Measurements from ENCODE around the gene NFIL3.

Gene NFIL3

DNA sequence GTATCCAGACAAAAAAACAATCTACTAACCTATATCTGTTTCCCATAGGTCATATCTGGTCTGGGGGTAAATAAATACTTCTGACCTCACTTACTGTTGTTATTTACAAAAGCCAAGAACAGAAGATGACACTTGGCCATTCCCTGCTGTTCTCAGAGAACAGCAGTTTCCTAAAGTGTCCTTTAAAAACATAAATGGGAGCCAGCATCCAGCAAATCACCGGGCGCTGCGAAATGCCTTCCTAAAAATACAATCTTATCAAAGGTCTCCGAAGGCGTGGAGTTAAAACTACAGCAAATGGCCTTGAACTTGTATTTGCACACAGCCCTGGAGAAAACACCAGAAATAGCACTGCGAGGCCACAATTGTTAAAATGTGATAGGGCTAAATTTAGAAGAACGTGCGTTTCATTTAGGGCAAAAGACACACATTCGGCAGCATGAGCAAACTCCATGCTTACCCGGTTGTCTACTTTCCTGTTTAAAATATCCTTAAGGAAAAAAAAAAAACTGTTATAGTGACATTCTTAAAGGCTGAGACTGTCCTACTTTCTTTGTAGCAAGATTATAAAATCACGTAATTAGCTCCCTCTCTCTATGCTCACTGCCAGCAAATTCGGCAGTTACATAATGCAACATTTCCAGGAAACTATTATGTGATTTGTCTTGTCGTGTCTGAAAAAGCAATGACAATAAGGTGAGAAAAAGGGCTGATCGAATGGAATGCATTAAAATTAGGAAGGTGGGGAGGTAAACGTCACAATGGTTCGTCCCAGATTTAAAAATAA, 1.5 kb downstream of the NFIL3 start:
- DNase-seq: no peak

DNA sequence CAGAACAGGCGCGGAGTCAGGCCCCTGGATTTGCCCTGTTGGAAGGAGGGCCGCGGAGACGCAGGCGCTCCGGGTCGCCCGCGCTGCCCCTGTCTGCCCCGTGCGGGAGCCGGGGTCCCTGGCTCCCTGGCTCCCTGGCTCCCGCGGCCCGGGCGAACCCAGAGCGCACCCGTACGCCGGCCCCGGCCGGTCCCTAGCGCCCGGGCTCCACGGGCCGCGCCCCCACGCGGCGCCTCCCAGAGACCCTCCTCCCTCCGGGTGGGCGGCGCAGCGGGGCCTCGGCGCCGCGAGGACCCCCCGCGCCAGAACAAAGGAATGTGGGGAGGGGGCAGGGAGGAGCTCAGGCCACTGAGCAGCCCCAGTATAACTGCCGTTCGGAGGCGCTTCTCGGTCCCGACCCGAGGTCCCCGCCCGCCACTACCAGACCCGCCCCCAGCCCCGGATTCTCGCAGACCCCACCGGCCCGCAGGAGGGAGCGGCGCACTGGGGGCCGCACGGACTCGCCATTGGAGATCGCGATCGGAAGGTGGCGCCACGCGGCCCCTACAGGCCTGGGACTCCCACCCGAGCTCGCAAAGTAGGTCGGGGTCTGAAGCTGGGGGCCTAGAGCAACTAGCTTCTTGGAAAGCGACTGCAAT, 2.4 kb downstream of the NFIL3 start:
- DNase-seq: peak in 1 of 2 experiments; percentile 21

DNA sequence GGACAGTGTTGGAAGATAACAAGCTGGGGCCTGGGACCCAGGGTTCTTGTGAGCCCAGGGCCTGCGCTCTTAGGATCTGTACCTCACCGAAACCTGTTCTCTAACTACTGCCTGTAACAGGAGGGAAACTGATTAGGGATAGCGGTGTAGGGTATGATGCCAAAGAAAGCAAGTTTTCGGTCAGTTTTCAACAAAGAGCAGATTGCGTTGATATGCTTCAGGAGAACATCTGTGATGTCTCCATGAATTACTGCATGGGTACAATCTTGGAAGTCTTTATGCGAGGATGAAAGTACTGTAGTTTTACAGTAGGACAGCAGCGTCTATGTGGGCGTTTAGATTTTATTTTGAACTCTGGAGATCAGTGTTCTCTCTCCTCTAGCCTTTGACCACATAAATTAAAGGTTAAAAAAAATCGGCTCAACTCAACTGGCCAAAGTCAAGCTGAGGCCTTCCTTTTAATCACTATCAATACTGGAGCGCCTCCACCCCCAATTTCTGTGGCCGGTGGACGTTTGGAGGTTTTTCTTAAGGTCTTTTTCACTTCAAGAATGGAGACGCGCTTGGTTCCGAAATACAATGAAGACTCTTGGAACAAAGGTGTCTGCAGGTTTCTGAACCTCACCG, 3.0 kb downstream of the NFIL3 start:
- DNase-seq: no peak

DNA sequence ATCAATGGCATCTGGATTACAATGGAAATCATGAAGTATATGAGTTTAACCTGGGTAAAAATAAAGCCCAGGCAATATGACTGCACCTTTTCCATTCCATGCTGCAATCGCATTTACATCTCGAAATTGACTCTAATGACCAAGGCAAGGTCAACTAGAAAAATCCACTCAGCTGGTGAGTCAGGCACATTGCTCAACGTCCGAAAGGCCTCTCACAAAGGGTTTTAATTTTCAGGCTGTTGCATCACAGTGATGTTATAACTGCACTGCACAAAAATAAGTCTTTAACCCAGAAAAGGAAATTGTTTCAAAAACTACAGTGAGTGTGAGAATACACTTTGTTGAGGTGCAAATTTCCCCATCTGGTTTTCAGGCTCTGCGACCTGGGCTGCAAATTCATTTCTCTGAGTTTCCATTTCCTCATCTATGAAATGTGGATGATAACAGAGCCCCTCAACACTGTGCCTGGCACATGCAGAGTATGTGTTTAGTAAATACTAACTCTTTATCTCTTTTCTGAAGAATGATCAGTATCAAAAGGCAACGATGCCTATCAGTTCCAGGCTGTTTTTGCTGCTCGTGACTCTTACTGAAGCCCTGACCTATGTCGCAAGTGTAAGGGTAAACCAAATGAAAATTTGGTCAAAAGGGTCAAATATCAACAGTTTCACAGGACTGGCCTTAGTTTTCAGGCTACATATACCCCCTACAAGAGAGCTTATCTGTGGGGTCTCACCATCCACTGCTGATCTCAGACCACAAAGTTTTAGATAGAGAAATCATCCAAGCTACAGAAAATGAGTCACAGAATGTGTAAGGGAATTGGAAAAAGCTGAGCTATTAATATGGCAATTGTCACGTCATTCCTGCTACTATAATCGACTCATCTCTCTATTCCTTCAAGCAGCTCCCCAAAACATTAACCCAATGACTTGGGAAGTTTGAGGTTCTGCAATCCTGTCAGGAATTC, 4.1 kb downstream of the NFIL3 start:
- peak; percentile 38 to 58 for DNase-seq

DNA sequence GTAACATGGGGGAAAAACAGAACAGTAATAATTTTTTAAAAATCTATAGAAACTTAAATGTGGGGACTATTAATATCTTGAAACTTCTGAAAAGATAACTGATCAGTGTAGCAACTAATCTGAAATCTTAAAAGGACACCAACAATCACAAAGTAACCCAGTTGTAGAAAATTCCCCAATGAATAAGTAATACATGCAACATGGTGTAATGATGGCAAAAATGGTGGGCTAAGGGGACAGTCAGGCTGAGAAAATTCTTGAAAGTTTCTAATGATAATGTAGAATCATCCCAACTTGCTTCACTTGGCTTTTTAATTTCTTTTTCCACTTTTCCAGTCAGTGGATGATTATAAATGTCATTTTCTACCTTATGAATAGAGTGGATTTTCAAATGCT, 5.4 kb downstream of the NFIL3 start:
- no peak for DNase-seq

DNA sequence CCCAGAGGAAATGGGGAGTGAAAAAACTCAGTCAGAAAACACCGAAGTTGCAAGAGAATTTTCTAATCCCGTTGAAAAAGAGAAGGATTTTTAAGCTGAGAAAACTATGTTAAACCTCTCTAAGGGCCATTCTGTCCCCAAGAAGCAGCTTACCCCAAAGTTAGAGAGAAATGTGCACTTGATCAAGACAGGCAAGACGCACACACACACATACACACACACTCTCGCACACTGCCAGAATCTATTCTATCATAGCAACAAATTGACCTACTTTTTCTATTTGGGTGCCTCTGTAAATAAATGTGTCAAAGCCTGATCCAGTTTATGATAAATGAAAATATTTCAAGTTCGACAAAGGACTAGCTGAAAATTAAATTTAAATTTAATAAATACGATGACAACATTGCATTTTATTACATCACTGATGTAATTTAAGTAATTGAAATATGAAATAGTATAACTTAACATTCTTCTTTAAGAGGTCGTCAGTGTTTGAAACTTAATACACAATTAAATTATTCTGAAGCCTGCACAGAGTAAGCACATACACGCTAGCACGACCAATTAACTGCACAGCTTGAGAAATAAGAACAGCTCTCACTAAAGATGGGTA, 5.9 kb downstream of the NFIL3 start:
- no peak for DNase-seq

DNA sequence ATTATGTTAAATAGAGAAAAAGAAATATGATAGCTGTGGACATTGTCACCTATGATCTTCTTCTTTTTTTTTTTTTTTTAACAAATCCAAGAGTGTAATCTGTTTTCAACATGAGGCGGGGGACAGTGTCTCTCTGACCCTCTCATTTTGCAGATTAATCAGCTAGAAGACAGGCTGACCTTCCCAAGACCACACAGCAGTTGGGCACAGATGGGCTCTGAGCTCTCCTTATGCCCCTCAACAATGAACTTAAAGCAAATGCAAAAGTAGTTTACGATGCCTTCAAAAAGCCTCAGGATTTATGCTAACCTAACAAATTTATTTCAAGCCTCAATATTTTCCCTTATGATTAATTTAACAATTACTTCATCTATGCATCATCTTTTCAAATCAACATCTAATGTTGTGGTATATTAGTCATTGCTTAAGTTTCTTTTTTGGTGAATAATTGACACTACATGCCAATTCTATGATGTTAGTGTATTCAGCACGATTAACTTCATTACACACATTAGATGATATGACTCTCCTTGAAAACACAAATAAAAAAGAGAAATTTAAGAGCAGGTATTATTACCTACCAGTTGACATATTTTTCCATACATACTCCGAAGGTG, 7.4 kb downstream of the NFIL3 start:
- DNase-seq: no peak

DNA sequence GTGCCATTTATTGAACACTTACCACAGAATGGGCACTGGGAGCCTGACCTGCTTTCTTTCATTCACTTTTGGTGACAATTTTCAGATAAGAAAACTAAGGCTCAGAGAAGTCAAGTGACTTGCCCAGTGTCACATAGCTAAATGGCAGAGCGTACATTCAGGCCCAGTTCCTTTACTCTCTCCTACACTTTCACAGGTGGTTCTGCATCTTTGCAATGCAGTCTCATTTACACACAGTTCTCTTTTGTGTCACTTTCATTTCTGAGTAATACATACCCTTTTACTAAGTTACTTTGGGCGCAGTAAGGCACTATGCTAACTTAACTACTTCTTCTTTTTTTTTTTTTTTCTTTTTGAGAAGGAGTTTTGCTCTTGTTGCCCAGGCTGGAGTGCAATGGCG, 8.3 kb downstream of the NFIL3 start:
- no peak for DNase-seq

DNA sequence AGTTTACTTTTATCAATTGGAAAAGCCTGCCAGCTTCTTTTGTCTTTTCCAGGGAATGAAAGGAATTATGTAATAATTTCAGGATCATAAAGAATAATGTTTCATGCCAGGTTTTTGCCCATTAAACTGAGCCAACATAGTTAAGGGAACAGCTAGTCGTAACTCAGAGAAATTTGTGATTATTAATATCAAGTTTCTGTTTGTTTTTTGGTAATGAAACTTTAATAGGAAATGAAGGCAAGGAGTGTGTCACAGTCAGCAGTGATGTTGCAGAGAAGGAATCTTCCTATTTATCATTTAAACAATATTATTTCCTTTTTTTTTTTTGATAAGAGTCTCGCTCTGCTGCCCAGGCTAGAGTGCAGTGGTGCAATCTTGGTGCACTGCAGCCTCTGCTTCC, 10.7 kb downstream of the NFIL3 start:
- DNase-seq: no peak

DNA sequence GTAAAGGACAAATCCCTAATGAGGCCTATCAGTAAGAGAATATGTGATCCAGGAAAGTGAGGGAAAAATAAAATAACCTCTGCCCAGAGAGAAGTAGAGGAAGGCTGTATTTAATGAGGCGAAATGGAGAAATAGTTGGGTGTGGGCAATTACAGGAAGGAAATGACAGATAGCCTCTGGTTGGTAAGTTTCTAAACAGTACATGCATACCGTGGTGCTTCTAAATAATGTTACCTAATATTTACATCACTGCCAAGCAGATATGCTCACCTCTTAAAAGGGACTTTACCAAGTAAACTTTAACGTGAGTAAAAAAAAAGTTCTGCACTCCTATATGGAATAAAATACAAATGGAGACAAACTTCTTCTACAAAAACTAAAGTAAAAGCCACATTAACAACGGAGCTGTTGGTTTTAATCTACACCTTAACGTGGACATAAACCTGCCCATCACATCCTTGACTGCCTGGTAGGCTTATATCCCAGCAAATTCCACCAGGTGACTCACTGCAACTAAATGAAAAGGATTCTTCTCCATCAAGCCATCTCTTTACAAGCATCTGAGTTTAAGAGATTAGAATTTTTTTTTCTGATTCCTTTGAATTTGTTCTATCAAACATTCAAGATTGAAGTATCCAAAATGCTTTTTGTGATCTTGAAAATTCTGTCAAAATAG, 12.4 kb downstream of the NFIL3 start:
- DNase-seq: no peak

DNA sequence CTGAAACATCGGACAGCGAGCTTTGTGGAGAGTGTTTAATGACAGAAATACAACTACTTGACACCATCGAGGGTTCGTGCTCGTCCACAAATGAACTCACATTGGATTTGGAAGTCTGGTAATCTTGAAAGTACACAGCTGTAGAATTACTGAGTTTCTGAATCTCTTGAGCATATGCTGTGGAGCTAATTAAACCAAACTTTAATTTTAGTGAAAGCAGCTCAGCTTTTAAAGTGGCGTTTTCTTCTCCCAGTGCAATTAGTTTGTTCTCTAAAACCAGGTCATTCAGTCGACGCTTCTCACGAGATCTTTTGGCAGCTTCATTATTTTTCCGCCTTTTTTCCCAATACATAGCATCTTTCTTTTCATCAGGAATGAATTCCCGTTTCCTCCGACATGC, 13.5 kb downstream of the NFIL3 start:
- no peak for DNase-seq

DNA sequence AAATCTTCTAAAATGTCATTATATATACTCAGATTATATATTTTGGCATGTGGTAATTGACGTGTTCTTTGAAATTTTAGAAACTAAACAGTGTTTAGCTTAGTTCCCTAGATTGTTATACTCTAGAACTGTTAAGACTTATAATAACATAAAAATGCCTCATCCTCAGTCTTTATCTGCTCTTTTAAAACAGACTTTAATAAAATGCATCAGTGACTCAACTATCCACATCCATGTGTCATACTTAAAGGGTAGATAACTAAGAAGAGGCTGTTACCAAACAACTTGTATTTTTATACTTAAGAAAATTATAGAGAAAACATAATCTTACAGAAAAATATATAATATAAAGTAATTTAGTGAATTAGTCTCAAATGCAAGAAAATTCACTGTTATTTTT, 15.2 kb downstream of the NFIL3 start:
- DNase-seq: no peak

DNA sequence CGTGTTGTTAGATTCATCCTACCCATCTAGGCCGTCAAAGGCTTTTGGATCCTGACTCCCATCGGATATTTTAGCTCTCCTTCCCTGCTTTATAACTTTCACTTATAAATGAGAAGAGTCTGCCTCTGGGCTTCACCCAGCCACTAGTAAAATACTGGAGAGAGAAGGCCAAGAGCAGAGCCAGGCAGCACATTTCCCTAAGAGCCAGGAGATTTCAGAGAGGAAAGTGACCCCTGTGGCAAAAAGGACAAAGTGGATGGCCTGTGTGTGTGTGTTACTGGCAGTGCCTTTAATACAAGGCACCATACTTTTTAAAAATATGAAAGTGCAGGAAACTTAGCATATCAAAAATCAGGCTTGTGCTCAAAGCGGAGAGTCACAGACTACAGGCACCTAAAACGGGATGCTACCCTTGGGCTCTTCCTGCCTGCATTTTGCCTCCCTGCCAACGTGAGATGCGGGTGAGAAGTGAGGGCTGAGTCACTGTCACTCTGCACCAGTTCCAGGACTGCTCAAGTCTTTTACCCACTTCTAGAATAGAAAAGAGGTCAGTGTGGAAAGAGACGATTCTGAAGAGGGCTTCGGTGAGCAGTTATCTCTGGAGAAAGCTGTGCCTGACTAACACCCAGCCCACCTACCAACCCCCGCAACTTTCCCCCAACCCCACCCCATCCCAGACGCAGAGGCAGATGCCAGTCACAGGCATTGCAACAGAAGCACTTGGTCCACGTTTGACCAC, 15.9 kb downstream of the NFIL3 start:
- DNase-seq: no peak

DNA sequence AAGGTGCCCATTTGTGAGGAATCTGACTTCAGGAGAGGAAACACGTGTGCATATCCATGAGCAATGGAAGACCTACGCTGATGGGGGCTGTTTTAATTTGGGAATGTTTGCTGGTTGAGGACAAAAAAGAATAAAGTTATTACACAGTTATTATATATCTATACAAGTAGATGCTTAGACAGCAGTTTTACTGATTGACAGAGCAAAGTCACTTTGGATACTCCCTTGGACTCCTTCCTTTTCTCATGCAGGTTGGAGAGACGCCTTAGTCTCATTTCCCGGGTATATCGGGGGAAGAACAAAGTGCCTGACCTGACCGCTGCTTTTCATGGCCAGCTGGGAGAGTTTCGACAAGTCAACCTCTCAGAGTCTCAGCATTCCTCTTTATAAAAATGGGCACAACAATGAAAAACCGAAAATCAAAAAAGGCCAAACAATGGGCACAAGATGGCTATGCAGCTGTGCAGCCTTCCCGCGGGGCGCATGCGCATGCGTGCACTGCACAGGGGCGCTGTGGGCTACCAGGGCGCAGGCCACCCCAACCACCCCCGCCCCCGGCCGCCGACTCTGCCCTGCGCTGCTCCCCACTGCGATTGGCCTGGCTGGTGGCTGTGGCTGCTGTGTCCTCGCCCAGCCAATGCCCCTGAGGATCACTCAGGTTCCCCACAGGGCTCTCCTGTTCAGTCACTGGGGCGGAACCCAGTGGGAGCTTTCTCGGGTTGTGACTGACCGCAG, 18.1 kb downstream of the NFIL3 start:
- no peak for DNase-seq

DNA sequence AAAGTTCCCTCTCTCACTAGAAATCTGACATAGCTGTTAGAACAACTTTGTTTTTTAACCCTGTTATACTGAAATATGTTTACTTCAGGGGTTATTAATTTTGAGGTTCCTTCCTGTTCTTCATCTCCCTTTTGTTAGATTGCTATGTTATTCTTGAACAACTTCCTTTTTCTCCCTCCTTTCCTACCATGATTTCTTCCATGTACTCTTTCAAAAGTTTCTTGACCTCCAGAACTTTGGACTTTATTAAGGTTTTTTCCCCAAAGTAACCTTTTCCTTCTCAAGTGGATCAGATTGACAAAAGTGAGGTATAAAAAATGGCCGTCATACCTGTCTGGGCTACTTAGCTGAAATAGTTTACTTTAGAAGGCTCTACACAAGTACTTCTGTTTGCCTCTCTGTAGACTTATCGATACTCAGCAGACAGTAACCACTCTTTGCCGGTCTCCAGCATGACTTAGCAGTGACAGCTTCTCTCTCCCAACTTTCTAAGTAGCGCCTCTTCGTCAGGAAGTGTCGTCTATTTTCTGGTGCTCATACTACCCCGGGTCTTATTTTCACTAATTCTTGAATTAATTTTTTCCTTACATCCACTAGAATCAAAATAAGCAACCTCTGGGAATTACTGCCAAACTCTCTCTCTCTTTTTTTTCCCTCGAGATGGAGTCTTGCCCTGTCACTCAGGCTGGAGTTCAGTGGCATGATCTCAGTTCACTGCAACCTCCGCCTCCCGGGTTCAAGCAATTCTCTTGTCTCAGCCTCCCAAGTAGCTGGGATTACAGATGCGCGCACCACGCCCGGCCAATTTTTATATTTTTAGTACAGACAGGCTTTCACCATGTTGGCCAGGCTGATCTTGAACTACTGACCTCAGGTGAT, 19.7 kb downstream of the NFIL3 start:
- DNase-seq: no peak

DNA sequence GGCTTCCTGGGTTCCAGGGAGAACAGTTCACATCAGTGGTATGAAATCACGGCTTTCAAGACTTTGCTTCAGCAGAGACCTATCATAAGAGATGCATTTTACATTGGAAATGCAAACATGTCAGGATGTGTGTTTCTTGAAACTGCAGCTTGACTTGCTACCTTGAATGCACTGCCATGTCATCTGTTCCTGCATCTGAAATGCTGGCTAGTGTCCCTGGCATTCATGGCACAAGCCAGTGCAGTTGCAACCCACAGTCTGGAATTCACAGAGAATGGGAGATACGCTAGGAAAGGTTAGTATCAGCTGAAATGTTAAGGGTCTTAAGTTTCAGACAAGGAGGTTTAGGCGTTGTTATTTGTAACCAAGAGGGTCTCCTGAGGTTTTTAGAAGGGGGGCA, 24.7 kb downstream of the NFIL3 start:
- no peak for DNase-seq

DNA sequence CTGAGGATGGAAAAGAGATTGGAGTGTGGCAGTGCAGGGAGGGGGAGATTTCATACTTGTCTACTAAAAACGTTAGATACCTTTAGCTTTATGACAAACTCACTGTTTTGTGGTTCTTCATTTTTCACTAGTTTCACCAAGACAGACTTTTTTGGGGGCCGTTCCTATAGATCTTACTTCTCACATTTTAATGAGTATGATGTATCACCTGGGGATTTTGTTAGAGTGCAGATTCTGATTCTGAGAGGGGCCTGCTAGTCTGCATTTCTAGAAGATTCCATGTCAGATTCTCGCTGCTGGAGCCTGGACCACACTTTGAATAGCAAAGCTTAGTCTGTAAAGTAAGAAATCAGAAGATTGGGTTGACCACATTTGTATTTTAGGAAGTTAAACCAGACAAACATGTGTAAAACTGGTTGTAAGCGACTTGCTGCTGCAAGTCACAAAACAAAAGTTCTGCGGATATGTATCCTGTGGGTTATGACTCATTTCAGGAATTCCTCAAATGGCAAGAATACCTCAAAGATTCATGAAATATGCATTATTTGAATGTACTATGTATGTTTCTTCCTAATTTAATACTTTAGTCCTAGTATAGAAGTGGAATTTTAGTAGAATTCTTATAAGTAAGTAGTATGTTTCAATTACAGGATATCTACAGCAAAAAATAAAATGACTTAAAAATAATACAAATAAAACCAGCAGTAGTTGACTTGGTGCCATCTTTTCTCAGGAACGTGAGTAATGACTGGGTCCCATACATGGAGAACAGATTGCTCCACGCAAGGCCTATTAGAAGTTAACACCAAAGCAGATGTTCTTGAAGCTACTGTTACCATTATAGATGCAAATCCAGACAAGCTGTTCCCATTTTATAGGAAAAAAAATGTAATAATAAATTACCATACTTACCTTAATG, 27.8 kb downstream of the NFIL3 start:
- peak; percentile 25 to 28 for DNase-seq

DNA sequence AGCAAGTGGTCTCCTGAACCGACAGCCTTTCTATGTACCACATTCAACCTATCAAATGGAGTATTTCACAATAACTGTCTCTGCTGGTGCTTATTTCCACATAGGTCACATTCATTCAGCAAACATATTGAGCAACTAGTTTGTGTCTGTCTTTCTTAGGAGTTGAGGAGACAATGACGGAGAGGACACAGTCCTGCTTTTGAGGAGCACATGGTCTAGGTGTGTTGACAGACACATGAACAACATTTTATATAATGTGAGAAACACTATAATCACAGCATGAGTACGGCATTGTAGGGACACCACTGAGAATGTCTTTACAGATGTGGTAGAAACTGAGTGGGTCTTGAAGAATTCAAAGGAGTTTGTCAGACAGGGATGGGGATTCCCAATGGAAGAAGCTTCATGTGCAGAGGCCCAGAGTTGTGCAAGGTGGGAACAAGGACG, 28.5 kb downstream of the NFIL3 start:
- peak in 1 of 2 experiments; percentile 27 for DNase-seq
